GM20431 (cell line): Measurements from ENCODE around the gene CEP68.
"Not testable (repeated sequence)": the region's sequence is repeated elsewhere in the genome, so short reads cannot be mapped to it uniquely, and the experiment has no call there.

ENCODE experiments used
- in situ Hi-C: fragments of 300-500 bp; cut with MseI, MboI; formaldehyde crosslinking; loops from one replicate; pipeline ENCODE4 v1.15.0; 2020; ENCODE audit warnings: low sequenced_read_pairs; ENCODE audit not compliant: unreplicated experiment

CEP68 gene

GRCh38 chr2:65116645-65117044, 60.4 kb downstream of the CEP68 start:
- in situ Hi-C loops = no loop called here

GRCh38 chr2:65120990-65121693, 64.9 kb downstream of the CEP68 start:
- in situ Hi-C loops = no loop called here

- in situ Hi-C loops = no loop called here
Observed at GRCh38 chr2:65122313-65122712, 66.1 kb downstream of the CEP68 start.

- in situ Hi-C loops = not testable (repeated sequence)
Observed at GRCh38 chr2:65125457-65125856, 69.2 kb downstream of the CEP68 start.

- in situ Hi-C loops = no loop called here
Observed at GRCh38 chr2:65128297-65129190, 72.3 kb downstream of the CEP68 start.

- in situ Hi-C loops = no loop called here
Observed at GRCh38 chr2:65129286-65129825, 73.1 kb downstream of the CEP68 start.

GRCh38 chr2:65129826-65130663, 73.8 kb downstream of the CEP68 start, which contains the start of gene RAB1A:
Gene RAB1A, minus strand, starts transcription at chr2:65130106. Its CDS starts 191 bp downstream, at chr2:65129915.
- in situ Hi-C loops = no loop called here

- in situ Hi-C loops = no loop called here
Observed at GRCh38 chr2:65130664-65131175, 74.5 kb downstream of the CEP68 start.

GRCh38 chr2:65132930-65133329, 76.7 kb downstream of the CEP68 start:
- in situ Hi-C loops = not testable (repeated sequence)

GRCh38 chr2:65133626-65134025, 77.4 kb downstream of the CEP68 start:
- in situ Hi-C loops = no loop called here

GRCh38 chr2:65134158-65134557, 77.9 kb downstream of the CEP68 start:
- in situ Hi-C loops = no loop called here

- in situ Hi-C loops = no loop called here
Observed at GRCh38 chr2:65136253-65136652, 80.0 kb downstream of the CEP68 start.
